HG03039 (cell line): Measurements from ENCODE around the gene CYP4F22.
"Not testable (repeated sequence)": the region's sequence is repeated elsewhere in the genome, so short reads cannot be mapped to it uniquely, and the experiment has no call there.

Source experiments
- ATAC-seq: cut with Tn5 transposase; IDR thresholded peaks from one replicate; pipeline ENCODE4 v1.9.1; 2021; ENCODE audit warnings: mild to moderate bottlenecking, moderate library complexity; ENCODE audit not compliant: unreplicated experiment

CYP4F22 gene

GRCh38 chr19:15533522-15533830, 25.2 kb downstream of the CYP4F22 start:
- ATAC-seq: not testable (repeated sequence)

- no peak for ATAC-seq
Measured at GRCh38 chr19:15534957-15535864, 26.9 kb downstream of the CYP4F22 start.

DNA sequence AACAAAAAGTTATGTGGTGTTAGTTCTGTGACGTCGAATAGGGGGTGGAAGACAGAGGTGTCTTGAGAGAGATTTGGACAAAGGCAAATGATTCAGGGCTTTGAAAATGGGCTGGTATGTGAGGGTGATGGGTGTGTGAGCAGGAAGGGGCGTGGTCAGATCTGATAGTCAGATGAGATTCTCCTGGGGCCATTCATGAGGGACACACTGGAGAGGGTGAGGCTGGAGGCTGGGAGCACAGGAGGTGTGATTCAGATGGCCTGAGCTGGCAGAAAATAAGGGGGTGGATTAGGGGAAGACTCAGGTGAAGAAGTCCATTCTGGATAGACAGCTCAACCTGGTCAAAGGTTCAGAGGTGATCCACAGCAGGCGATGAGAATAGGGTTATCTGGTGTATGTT, 28.0 kb downstream of the CYP4F22 start:
- ATAC-seq: no peak

DNA sequence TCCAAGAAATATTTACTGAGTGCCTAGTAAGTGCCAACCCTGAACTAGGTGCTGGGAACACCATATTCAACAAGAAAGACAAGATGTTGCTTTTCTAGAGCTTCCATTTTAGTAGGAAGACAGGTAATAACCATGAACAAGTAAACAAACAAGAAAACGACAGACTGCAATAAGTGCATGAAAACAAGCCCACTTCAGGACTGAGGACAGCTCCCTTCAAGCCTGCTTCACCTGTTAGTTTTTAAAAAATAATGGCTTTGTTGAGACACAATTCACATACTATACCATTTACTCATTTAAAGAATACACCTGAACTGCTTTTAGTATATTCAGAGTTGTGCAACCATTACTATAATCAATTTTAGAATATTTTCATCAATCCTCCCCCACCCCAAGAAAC, 30.4 kb downstream of the CYP4F22 start:
- ATAC-seq: no peak

DNA sequence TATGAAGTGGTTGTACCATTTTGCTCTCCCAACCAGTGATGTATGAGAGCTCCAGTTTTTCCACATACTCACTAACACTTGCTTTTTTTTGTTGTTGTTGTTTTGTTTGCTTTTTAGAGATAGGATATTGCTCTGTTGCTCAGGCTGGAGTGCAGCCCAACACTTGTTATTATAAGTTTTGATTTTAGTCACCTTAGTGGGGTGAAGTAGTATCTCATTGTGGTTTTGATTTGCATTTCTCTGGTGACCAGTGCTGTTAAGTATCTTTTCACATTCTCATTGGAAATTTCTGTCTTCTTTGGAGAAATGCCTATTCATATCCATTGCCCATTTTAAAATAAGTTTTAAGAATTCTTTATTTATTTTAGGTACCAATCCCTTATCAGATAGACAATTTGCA, 31.3 kb downstream of the CYP4F22 start:
- ATAC-seq: no peak

- ATAC-seq: no peak
Measured at GRCh38 chr19:15540435-15540834, 32.1 kb downstream of the CYP4F22 start.

DNA sequence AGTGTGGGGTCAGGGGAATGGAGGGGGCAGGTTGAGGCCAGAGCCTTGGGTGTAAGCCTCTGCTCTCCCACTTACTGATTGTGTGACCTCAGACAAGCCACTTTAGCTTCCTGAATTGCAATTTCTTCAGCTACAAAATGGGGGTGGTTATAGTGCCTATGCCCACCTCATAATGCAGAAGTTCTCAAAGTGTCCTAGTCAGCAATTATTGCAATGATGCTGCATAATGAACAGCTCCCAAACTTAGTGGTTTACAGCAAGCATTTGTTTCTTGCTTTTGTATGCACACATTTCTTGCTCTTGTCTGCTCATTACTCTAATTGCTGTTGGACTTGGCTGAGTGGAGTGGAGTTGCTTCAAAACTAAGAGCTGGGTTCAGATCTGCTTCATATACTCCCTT, 36.0 kb downstream of the CYP4F22 start:
- no peak for ATAC-seq

DNA sequence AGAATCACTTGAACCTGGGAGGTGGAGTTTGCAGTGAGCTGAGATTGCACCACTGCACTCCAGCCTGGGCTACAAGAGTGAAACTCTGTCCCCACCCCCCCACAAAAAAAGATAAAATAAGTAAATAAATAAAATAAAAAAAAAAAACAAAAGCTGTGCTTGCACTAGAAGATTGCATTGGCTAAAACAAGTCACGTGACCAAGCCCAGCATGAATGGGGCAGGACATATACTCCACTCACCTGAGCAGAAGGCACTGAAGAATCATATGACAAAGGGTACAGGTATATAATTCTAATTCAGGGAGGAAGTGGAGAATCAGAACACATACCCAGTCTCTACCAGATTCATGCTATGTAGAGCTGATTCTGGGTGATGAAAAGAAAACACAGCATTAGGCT, 36.6 kb downstream of the CYP4F22 start:
- no peak for ATAC-seq

GRCh38 chr19:15548648-15549047, 40.3 kb downstream of the CYP4F22 start:
- ATAC-seq: no peak

DNA sequence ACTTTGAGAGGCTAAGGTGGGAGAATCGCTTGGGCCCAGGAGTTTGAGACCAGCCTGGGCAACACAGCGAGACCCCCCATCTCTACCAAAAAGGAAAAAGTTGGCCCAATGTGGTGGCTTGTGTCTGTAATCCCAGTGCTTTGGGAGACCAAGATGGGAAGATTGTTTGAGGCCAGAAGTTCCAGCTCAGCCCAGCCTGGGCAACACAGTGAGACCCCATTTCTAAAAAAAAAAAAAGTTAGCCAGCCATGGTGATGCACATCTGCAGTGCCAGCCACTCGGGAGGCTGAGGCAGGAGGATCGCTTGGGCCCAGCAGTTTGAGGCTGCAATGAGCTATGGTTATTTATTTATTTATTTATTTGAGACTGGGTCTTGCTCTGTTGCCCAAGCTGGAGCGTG, 41.3 kb downstream of the CYP4F22 start:
- ATAC-seq: no peak

DNA sequence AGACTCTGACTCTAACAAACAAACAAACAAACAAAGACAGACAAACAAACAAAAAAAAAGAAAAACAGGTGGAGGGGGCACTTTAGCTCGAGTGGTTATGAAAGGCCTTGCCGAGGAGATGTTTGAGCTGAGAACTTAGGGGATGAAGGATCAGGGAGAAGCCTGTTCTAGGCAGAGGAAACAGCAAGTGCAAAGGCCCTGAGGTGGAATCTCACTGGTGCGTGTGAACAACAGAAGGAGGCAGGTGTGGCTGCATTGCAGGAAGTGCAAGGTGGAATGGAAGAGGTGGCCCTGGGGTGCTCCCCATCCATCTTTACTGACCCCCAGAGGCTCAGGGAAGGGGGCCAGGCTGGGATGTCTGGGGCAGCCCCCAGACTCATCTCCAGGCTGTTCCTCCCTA, 41.9 kb downstream of the CYP4F22 start:
- ATAC-seq: no peak

DNA sequence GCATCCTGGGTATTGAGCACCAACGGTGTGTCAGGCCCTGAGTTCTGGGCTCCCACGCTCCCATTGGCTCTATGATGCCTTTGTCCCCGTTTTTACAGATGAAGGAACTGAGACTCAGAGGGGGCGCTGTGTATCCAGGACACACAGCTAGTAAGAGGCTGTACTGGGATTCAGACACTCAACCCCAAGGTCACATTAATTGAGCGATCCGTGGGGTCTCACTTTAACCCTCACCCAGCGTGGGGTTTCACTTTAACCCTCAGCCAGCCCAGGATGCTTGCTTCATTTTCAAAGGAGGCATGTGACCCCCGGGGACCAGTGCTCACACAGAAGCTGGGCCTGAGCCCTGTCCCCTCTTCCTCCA, 42.6 kb downstream of the CYP4F22 start:
- ATAC-seq: no peak

- no peak for ATAC-seq
Measured at GRCh38 chr19:15551293-15552004, 43.1 kb downstream of the CYP4F22 start.

DNA sequence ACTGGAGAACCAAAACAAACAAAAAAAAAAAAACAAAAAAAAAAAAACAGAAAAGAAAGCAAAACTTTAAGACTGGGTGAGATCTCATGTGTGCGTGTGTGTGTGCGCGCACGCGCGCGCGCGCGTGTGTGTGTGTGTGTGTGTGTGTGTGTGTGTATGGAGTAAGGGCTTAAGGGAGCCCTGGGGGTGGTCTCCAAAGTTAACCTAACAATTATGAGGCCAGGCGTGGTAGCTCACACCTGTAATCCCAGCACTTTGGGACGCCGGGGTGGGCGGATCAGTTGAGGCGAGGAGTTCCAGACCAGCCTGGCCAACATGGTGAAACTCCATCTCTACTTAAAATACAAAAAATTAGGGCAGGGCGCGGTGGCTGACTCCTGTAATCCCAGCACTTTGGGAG, 46.7 kb downstream of the CYP4F22 start:
- ATAC-seq: no peak

DNA sequence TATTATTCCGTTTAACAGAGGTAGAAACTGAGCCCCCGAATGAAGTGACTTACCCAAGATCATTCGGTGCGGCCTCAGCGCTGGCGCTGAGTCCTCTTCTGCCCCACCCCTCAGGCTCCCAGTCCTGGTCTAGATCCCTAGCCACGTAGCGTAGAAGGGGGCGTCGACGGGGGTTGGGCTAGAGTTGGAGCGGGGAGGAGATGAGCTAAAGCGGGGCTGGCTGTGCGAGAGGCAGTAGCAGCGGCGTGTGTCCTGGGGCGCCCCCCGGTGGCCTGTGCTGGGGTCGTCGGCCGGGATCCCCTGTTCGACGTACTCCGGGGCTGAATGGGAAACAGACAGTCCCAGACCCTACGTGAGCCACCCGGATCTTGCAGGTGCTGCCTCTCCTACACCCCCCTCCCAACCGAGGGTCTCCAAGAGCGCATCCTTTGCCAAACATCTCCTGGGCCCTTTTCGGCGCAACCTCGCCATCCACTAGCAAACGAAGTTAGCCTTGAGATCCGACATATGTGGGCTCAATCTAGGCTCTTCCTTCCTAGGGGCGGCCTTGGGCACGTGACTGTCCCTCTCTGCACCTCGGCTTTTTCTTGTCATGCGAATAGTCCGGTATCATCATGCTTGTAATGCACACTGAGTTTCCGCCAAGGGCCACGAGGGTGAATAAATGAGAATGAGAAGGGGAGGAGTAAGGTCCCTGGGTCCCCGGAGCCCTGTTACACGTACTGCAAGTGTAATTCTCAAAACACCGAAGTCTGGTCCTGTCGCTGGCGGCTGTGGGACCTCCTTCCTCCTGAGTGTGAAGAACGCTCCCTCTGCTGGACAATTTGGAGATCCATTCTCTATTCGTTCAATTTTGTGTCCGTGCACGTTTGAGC, 47.7 kb downstream of the CYP4F22 start:
- ATAC-seq: peak; percentile 50

DNA sequence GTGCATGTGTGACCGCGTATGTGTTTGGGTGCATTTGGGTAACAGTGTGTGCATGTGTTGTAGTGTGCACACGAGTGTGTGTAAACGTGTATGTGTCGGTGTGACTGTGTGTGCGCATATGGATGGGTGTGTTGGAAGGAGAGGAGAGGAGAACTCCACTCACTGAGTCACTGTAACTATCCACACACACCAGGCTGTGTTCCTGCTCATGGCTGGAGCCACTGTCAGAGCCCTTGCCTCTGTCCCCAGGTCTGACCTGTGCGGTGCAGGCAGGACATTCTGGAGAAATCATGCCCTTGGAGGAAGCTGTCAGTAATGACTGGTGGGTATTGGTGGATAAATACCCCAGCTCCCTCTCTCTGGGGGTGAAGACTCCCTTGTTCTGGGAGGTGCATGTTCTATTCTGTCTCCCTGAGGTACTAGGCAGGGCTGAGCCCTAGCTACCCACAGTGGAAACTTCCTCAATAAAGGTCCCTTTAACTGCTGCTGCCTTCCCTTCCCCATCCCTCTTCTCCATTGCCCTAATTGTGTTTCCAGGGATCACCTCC, 48.4 kb downstream of the CYP4F22 start:
- no peak for ATAC-seq

DNA sequence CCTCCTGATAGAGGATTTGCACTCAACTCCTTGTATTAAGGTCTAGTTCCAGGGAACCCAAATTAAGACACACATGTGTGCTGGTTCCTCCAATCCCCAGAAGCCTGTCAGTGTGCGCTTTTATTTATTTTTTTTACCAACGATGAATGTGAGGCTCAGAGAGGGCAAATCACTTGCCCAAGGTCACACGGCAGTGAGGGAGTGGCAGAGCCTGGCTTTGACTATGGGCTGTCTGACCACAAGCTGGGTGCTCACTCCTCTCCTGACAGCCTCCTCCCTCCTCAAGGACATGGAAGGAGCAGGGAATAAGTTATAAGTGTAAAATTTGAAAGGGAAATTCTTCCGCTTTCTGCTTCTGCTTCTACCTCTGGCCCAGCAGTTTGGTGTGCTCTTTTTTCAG, 48.9 kb downstream of the CYP4F22 start:
- no peak for ATAC-seq

GRCh38 chr19:15562145-15562544, 53.8 kb downstream of the CYP4F22 start:
- no peak for ATAC-seq

GRCh38 chr19:15562861-15563260, 54.5 kb downstream of the CYP4F22 start:
- ATAC-seq: no peak

GRCh38 chr19:15563325-15563794, 55.0 kb downstream of the CYP4F22 start:
- ATAC-seq: no peak

GRCh38 chr19:15563931-15564330, 55.6 kb downstream of the CYP4F22 start:
- ATAC-seq: no peak
